ENCODE measurements around the gene HDAC3. TPM values are rescaled to one million over a fixed set of nuclear protein-coding genes. Genes with fewer than 3 reads are reported as not detected.

The HDAC3 gene
- total RNA-seq, 4 donors from 2014 or later = 31.2 to 55.6 (median 47.9) TPM

DNA sequence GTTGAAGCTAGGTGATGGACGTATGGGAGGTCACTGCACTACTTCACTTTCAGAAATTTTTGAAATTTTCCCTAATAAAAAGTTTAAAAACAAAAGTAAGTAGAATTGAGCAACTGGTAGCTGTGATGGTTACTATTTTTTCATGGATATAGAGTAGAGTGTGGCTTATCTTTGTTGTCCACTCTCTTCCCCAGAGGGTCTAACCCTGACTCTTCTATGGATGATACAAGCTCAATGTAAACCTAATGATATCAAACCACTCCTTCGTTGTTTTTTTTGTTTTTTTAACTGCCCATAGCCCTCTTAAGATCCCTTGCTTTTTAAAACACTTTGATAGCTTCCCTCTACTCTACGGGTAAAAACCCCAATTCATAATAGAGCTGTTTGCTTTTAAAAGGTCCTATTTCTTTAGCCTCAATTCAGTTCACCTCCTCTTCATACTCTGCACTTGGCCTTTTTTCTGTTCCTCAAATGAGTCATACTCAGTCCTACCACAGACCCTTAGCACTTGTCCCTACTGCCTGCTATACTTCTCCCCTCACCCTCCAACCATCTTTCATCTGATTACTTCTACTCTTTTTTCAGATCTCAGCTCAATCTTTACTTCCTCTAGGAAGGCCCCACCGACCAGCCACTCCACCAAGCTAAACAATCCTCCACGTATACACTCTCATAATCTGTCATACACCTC, 2.6 kb downstream of the HDAC3 start:
- H3K27me3 ChIP-seq = no peaks in the 10 kb centered on the region
- DNase-seq = no peak
- no peak overlapping the region for H3K27ac ChIP-seq
- H3K36me3 ChIP-seq = peaks cover 0 to 11% (median 0%) of the 10 kb centered on the region in 3 donors
- TF ChIP-seq, protein P1, sequence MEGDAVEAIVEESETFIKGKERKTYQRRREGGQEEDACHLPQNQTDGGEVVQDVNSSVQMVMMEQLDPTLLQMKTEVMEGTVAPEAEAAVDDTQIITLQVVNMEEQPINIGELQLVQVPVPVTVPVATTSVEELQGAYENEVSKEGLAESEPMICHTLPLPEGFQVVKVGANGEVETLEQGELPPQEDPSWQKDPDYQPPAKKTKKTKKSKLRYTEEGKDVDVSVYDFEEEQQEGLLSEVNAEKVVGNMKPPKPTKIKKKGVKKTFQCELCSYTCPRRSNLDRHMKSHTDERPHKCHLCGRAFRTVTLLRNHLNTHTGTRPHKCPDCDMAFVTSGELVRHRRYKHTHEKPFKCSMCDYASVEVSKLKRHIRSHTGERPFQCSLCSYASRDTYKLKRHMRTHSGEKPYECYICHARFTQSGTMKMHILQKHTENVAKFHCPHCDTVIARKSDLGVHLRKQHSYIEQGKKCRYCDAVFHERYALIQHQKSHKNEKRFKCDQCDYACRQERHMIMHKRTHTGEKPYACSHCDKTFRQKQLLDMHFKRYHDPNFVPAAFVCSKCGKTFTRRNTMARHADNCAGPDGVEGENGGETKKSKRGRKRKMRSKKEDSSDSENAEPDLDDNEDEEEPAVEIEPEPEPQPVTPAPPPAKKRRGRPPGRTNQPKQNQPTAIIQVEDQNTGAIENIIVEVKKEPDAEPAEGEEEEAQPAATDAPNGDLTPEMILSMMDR (IDR thresholded peaks at IDR 0.05) = no peak
- TF ChIP-seq POLR2A (IDR thresholded peaks at IDR 0.05) = no peak
- no peaks in the 10 kb centered on the region for H3K9me3 ChIP-seq
- peaks cover 0 to 15% (median 8%) of the 10 kb centered on the region in 4 donors for H3K4me1 ChIP-seq
- H3K4me3 ChIP-seq = no peak overlapping the region

DNA sequence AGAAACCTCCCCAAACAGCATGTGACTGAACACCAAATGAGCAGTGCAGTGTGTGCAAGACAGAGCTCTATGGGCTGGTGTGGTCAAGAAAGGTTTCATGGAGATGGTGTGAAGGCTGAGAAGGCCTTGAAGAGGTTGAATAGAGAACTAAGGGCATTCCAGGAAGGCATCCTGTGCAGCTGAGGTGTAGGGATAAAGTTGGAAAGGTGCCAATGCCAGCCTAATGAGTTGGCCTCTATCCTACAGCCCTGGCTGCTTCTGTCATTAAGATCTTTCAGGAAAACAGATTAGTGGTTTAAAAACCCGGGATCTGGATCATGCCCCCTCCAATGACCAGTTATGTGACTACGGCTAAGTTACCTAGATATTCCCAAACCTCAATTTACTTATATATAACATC, 4.0 kb downstream of the HDAC3 start:
- H3K27ac ChIP-seq = no peak overlapping the region
- TF ChIP-seq, protein P1 (IDR thresholded peaks at IDR 0.05) = no peak
- TF ChIP-seq POLR2A (IDR thresholded peaks at IDR 0.05) = no peak

DNA sequence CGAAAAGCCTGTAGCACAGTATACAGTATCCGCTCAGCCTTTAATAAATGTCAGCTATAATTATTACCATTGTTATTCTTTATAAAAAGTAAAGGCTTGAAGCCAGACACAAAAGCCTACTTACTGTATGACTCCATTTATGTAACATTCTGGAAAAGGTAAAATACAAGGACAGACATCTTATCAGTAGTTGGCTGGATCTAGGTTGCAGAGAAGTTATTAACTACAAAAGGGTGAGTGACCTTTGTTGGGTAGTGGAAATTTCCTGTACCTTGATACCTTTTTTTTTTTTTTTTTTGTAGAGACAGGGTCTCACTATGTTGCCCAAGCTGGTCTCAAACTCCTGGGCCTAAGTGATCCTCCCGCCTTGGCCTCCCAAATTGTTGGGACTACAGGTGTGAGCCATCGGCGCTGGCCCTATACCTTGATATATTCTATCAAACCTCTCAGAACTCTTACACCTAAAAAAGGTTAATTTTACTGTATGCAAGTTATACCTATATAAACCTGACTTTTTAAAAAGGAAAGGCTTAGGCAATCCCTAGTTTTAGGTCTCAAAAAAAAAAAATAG, 6.0 kb downstream of the HDAC3 start:
- H3K9me3 ChIP-seq = no peaks in the 10 kb centered on the region
- H3K27ac ChIP-seq = no peak overlapping the region
- no peak for TF ChIP-seq POLR2A (IDR thresholded peaks at IDR 0.05)
- TF ChIP-seq, protein P1 (IDR thresholded peaks at IDR 0.05) = no peak
- no peaks in the 10 kb centered on the region for H3K27me3 ChIP-seq
- peaks cover 0 to 11% (median 3%) of the 10 kb centered on the region in 4 donors for H3K4me1 ChIP-seq
- DNase-seq = no peak
- H3K36me3 ChIP-seq = peaks cover 0 to 42% (median 0%) of the 10 kb centered on the region in 3 donors
- H3K4me3 ChIP-seq = no peak overlapping the region

More for the DNA sequence above, 4.0 kb downstream of the HDAC3 start:
- peaks cover 0 to 15% (median 8%) of the 10 kb centered on the region in 4 donors for H3K4me1 ChIP-seq
- H3K36me3 ChIP-seq = peaks cover 0 to 24% (median 0%) of the 10 kb centered on the region in 3 donors
- no peaks in the 10 kb centered on the region for H3K27me3 ChIP-seq
- H3K4me3 ChIP-seq = no peak overlapping the region
- no peak for DNase-seq
- no peaks in the 10 kb centered on the region for H3K9me3 ChIP-seq

DNA sequence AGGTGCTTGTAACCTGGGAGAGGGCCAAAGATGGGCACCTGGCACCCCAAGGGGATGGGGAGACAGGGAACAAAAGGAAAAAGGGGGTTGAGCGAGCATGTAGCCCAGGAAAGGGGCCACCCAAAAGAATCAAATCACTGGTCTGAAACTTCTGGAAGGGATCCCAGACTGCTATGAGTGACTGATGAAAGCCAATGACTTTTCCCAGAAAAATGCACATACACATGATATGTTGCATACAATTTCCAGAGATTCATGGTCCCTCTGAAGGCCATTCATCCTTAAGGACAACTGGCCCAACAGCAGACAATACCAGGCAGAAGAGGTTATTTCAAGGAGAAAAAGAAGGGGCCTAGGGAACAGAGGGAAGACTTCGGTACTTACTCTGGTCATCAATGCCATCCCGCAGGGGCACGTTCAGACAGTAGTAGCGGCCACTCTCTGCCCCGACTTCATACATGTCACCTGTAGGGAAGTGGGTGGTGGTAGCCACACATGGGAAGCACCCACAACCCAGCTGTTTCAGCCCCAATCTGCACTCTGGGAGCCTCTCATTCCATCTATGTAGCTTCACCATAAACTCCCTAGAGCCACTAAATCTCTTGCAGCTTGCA, 8.4 kb downstream of the HDAC3 start:
- no peak for DNase-seq
- Histone ChIP-seq H3K9me3 (no peaks in the 10 kb centered on the region), H3K36me3 (peaks cover 0 to 62% (median 0%) of the 10 kb centered on the region in 3 donors), H3K4me3 (no peak overlapping the region), H3K27ac (no peak overlapping the region), H3K27me3 (no peaks in the 10 kb centered on the region), H3K4me1 (no peaks in the 10 kb centered on the region)
- TF ChIP-seq, protein P1 (IDR thresholded peaks at IDR 0.05) = no peak
- no peak for TF ChIP-seq POLR2A (IDR thresholded peaks at IDR 0.05)

DNA sequence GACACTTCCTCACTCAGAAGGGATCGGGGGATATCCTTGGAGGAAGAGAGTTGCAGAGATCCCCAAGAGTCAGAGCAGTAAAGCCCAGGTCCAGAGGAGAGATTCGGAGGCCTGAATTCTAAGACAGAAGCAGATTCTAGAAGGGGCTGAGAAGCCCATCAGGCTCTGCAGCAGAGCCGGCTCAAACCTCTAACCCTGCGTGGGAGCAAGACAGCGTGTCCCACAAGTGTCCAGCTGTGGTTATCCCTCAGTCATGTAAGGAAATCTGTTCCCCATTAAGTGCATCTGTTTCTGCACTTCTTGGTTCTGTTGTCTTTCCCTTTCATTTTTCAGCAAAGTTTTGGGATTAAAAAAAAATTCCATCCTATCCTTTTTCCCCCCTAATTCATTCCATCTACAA, 13.0 kb downstream of the HDAC3 start:
- peaks cover 0 to 76% (median 0%) of the 10 kb centered on the region in 3 donors for H3K36me3 ChIP-seq
- H3K27ac ChIP-seq = peak overlapping the region in 3 of 4 donors; percentile 45 to 55 (median 49)
- no peak for TF ChIP-seq POLR2A (IDR thresholded peaks at IDR 0.05)
- TF ChIP-seq, protein P1 (IDR thresholded peaks at IDR 0.05) = no peak
- no peaks in the 10 kb centered on the region for H3K4me1 ChIP-seq
- no peak overlapping the region for H3K4me3 ChIP-seq
- DNase-seq = no peak
- no peaks in the 10 kb centered on the region for H3K9me3 ChIP-seq
- H3K27me3 ChIP-seq = no peaks in the 10 kb centered on the region
